Measurements from ENCODE around the gene VGLL3.

The VGLL3 gene

GRCh38 chr3:86948822-86949221, 42.1 kb downstream of the VGLL3 start:
- Mint-ChIP-seq H3K9me3 (no peaks in the 10 kb centered on the region), H3K27me3 (no peaks in the 10 kb centered on the region), H3K36me3 (ENCODE audit: low read depth) (no peaks in the 10 kb centered on the region), H3K4me1 (ENCODE audit: low read depth) (no peaks in the 10 kb centered on the region), H3K27ac (no peak overlapping the region), H3K4me3 (no peak overlapping the region)

- H3K4me3 Mint-ChIP-seq = no peak overlapping the region
- no peaks in the 10 kb centered on the region for H3K4me1 Mint-ChIP-seq (ENCODE audit: low read depth)
- no peak overlapping the region for H3K27ac Mint-ChIP-seq
- no peaks in the 10 kb centered on the region for H3K27me3 Mint-ChIP-seq
- no peaks in the 10 kb centered on the region for H3K9me3 Mint-ChIP-seq
- no peaks in the 10 kb centered on the region for H3K36me3 Mint-ChIP-seq (ENCODE audit: low read depth)
Measured at GRCh38 chr3:86942206-86942605, 48.7 kb downstream of the VGLL3 start.

DNA sequence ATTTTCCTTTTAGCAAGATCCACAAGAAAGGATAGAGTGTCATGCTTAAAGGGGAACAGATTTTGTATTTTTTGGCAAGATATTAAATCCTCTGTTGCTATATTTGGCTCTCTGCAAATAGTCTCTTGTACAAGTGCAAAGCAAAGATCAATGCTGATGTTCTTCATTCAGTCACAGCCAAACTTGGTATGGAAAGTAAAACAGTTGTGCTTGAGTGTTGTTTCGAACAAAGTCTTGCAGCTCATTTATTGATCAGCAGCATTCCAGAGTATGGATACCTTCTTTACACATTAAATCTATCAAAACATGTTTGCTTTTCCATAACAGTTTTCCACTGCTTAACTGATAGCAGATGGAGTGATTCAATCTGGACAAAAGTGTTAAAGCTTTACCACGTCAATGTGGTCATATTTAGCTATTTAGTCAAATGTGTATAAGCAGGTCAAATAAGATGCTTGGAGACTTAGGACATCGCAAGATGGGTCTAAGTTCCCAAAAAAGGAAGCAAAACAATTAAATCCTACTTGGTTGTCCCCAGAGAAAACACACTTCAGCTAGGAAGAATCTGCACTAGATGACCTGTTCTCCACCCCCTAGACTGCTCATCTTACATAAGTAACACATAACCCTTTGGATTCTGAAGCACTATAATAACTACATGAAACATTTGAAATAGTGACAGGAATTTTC, 52.4 kb downstream of the VGLL3 start:
- Mint-ChIP-seq H3K9me3 (no peaks in the 10 kb centered on the region), H3K27me3 (no peaks in the 10 kb centered on the region), H3K36me3 (ENCODE audit: low read depth) (no peaks in the 10 kb centered on the region), H3K4me3 (no peak overlapping the region), H3K27ac (no peak overlapping the region), H3K4me1 (ENCODE audit: low read depth) (no peaks in the 10 kb centered on the region)

- Mint-ChIP-seq H3K4me3 (no peak overlapping the region), H3K27ac (no peak overlapping the region), H3K36me3 (ENCODE audit: low read depth) (no peaks in the 10 kb centered on the region), H3K27me3 (no peaks in the 10 kb centered on the region), H3K4me1 (ENCODE audit: low read depth) (no peaks in the 10 kb centered on the region), H3K9me3 (no peaks in the 10 kb centered on the region)
Measured at GRCh38 chr3:86937306-86937791, 53.6 kb downstream of the VGLL3 start.

DNA sequence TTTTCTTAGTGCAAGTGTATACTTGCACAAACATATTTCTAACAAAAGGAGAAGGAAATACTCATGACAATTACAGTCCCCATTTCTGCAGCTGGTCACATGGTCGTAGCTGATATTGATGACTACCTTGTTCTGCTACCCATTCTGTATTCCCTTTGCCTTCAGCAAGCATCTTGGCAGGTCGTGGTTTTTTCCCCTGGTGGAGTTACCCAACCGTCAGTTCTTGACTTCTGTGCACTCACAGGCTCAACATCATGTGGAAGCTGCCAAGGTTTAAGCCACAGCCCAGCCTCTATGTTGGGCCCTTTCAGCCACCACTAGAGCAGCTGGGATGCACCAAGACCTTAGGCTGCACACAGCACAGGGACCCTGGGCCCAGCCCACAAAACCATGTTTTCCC, 56.1 kb downstream of the VGLL3 start:
- no peak overlapping the region for H3K27ac Mint-ChIP-seq

GRCh38 chr3:86930831-86931230, 60.1 kb downstream of the VGLL3 start:
- Mint-ChIP-seq H3K27me3 (no peaks in the 10 kb centered on the region), H3K36me3 (ENCODE audit: low read depth) (no peaks in the 10 kb centered on the region), H3K4me1 (ENCODE audit: low read depth) (no peaks in the 10 kb centered on the region), H3K9me3 (peaks cover 4% of the 10 kb centered on the region), H3K27ac (no peak overlapping the region), H3K4me3 (no peak overlapping the region)

More for the DNA sequence above, 56.1 kb downstream of the VGLL3 start:
- Mint-ChIP-seq H3K4me3 (no peak overlapping the region), H3K36me3 (ENCODE audit: low read depth) (no peaks in the 10 kb centered on the region), H3K27me3 (no peaks in the 10 kb centered on the region), H3K4me1 (ENCODE audit: low read depth) (no peaks in the 10 kb centered on the region), H3K9me3 (no peaks in the 10 kb centered on the region)

DNA sequence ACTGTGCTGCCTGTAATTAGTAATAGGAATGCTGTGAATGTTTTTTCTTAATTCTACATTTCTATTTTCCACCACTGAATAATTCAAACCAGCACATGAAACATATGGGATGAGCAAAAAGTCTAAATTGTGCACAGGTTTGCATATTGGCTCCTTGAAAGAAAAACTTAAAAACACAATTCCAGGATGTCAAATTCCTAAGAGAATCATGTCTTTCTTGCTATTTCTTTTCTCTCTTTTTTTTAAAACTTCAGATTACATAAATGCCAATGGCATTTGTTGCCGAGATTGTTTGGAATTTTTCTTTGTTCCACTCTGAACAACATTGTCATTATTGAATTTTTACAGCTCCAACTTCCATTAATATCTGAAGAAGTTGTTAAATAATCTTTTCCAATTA, 60.8 kb downstream of the VGLL3 start:
- no peak overlapping the region for H3K4me3 Mint-ChIP-seq
- no peaks in the 10 kb centered on the region for H3K27me3 Mint-ChIP-seq
- H3K4me1 Mint-ChIP-seq (ENCODE audit: low read depth) = no peaks in the 10 kb centered on the region
- no peak overlapping the region for H3K27ac Mint-ChIP-seq
- no peaks in the 10 kb centered on the region for H3K36me3 Mint-ChIP-seq (ENCODE audit: low read depth)
- peaks cover 4% of the 10 kb centered on the region for H3K9me3 Mint-ChIP-seq

DNA sequence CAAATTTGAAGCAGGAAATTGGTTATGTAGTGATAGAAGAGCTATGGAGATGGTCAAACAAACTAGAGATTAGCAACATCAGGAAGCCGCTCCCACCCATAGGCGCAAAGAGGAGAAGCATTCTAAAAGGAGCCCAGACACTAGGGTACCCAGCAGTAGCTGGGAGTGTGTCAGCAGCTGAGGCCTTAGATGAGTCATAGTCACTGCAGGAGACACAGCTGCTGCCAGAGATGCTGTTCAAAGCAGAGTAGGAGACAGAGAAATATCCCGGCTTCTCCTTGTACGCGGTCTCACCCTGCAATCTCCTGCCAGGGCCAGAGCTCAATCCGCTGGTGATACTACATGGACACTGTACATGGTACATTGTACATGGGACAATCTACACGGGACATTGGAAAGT, 61.9 kb downstream of the VGLL3 start:
- Mint-ChIP-seq H3K9me3 (peaks cover 4% of the 10 kb centered on the region), H3K4me1 (ENCODE audit: low read depth) (no peaks in the 10 kb centered on the region), H3K4me3 (no peak overlapping the region)

DNA sequence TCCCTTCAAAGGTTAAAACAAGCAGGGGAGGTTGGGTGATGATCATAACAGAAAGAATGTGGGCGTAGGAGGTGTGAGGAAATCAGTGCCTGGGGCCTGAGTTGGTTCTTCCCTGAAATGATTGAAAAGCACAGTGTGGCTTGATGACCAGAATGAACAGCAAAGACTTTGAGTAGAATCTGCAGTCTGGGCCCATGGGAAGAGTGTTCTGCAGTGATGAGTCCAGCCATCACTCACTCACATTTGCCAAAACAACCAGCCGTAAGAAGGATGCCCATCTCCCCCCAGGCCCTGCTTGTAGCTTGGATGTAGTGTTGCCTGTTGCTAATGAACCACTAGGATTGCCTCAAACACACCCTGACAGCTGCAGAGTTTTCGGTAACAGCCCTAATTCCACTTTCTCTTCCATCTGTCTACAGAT, 67.9 kb downstream of the VGLL3 start:
- Mint-ChIP-seq H3K9me3 (peaks cover 10% of the 10 kb centered on the region), H3K27ac (no peak overlapping the region), H3K27me3 (no peaks in the 10 kb centered on the region), H3K4me3 (no peak overlapping the region), H3K4me1 (ENCODE audit: low read depth) (no peaks in the 10 kb centered on the region), H3K36me3 (ENCODE audit: low read depth) (no peaks in the 10 kb centered on the region)

More for the DNA sequence above, 61.9 kb downstream of the VGLL3 start:
- Mint-ChIP-seq H3K27me3 (no peaks in the 10 kb centered on the region), H3K36me3 (ENCODE audit: low read depth) (no peaks in the 10 kb centered on the region), H3K27ac (no peak overlapping the region)

- Mint-ChIP-seq H3K27ac (no peak overlapping the region), H3K27me3 (no peaks in the 10 kb centered on the region), H3K4me3 (no peak overlapping the region), H3K9me3 (peaks cover 10% of the 10 kb centered on the region), H3K4me1 (ENCODE audit: low read depth) (no peaks in the 10 kb centered on the region), H3K36me3 (ENCODE audit: low read depth) (no peaks in the 10 kb centered on the region)
Measured at GRCh38 chr3:86921971-86922680, 68.8 kb downstream of the VGLL3 start.

DNA sequence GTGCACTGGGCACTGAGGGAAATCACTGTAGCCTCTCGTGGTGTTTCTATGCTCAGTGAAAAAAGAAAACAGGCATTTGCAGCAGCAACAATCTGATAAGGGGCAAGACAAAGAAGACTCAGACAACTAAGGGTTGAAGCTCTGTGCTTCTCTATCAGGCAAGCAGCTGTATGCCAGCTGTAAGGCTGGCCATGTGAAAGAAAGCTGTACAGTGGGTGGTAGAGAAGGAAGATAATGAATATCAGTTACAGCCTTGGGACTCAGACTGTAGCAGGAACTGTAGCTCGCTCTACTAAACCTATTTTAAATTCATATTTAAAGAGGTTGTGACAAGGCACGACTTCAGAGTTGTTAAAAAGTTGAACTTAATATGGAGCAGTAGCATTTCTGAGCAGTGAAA, 76.3 kb downstream of the VGLL3 start:
- Mint-ChIP-seq H3K27me3 (no peaks in the 10 kb centered on the region), H3K4me1 (ENCODE audit: low read depth) (no peaks in the 10 kb centered on the region), H3K27ac (no peak overlapping the region), H3K36me3 (ENCODE audit: low read depth) (no peaks in the 10 kb centered on the region), H3K4me3 (no peak overlapping the region), H3K9me3 (peaks cover 5% of the 10 kb centered on the region)

DNA sequence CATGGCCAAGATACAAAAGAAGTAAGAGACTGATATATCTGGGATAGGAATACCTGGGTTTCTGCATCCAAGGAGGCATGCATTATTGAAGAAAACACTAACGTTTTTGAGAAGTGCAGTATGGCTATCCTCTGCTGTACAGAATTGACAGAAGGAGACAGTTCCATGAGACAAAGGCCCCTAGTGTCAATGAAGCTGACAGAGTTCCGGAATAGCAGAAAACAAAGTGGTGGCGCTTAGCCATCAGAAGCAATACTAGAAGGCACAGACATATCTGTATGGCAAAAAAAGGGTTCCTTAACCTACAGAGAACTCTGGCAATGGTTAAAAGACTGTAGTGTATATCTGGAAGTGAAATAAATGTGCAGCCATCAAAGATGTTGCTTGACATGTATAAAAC, 77.8 kb downstream of the VGLL3 start:
- no peaks in the 10 kb centered on the region for H3K27me3 Mint-ChIP-seq
- no peaks in the 10 kb centered on the region for H3K36me3 Mint-ChIP-seq (ENCODE audit: low read depth)
- no peak overlapping the region for H3K4me3 Mint-ChIP-seq
- peaks cover 5% of the 10 kb centered on the region for H3K9me3 Mint-ChIP-seq
- H3K27ac Mint-ChIP-seq = no peak overlapping the region
- H3K4me1 Mint-ChIP-seq (ENCODE audit: low read depth) = no peaks in the 10 kb centered on the region

GRCh38 chr3:86895202-86895601, 95.7 kb downstream of the VGLL3 start:
- H3K4me3 Mint-ChIP-seq = no peak overlapping the region
- H3K9me3 Mint-ChIP-seq = no peaks in the 10 kb centered on the region
- no peaks in the 10 kb centered on the region for H3K4me1 Mint-ChIP-seq (ENCODE audit: low read depth)
- H3K27me3 Mint-ChIP-seq = no peaks in the 10 kb centered on the region
- H3K36me3 Mint-ChIP-seq (ENCODE audit: low read depth) = no peaks in the 10 kb centered on the region
- H3K27ac Mint-ChIP-seq = no peak overlapping the region

DNA sequence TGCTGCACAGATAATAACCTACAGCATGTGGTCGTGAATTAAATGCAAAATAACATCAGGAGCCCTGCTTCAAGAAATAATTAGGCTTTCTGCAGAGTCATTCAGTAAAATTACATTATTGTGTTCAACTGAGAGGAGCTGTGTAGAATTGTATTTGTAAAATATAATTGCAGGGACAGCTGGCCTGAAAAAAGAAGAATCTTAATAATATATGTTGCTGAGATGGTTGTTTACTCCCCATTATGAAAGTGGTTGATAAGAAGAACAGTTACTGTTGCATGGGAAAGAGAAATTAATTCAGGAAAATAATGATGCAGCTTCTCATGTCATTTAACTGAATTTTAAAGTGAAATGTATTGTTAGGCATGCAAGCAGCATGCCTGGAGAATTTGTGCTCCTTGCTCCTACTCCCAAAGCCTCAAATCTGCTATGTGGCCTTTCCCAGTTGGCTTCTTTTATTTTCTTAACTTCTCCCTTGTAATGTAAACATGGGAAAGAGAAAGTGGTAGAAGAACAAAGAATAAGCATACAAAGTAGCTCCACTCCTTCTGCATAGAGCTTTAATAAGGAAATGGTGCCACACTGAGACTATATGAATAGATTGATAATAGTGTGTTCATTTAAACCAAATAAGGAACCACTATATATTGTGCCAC, 100.1 kb downstream of the VGLL3 start:
- no peaks in the 10 kb centered on the region for H3K36me3 Mint-ChIP-seq (ENCODE audit: low read depth)
- no peaks in the 10 kb centered on the region for H3K9me3 Mint-ChIP-seq
- H3K4me1 Mint-ChIP-seq (ENCODE audit: low read depth) = no peaks in the 10 kb centered on the region
- no peak overlapping the region for H3K4me3 Mint-ChIP-seq
- no peaks in the 10 kb centered on the region for H3K27me3 Mint-ChIP-seq
- H3K27ac Mint-ChIP-seq = no peak overlapping the region

All from stimulated activated naive CD8-positive, alpha-beta T cell treated with anti-CD3 and anti-CD28 coated beads, Interleukin-15, Interleukin-2, amounts not matched to agents 100 ng/mL and 50 ng/mL, for 24 hours (primary cell).